ENCODE data around the gene MAST2. TPM values are rescaled to one million over a fixed set of nuclear protein-coding genes. Genes with fewer than 3 reads are reported as not detected.

Gene MAST2
- total and polyA plus RNA-seq, 2 of the 13 experiments (the other 11 are each of a cell fraction or from before 2014, with no cell fraction given): 15.3 to 23.0 TPM

GRCh38 chr1:46026531-46026930 is 223.1 kb downstream of the MAST2 start:
- no peak overlapping the region for H3K27ac ChIP-seq (ENCODE audit: extremely low read length, insufficient read depth, low read length)
- H3K4me2 ChIP-seq (ENCODE audit: low read depth, low read length): no peak overlapping the region
- H3K27me3 ChIP-seq (ENCODE audit: control insufficient read depth in 1 of 2, insufficient read depth in 2 of 2, low read length in 2 of 2): no peaks in the 10 kb centered on the region
- ChIA-PET POLR2A (no interaction called here), CTCF (ENCODE audit: low intra/inter-chr PET ratio, low total read pairs) (no interaction called here)
- no peak overlapping the region for H3K9ac ChIP-seq (ENCODE audit: insufficient read depth, low read depth, low read length)
- intact Hi-C loops (cut with micrococcal nuclease; ENCODE audit: unreplicated experiment) (no loop called here), in situ Hi-C loops (cut with HindIII; ENCODE audit: extremely low pct_ligation_motif_present, low pct_unique_long_range_greater_than_20kb) (no loop called here)
- no peak for ATAC-seq
- H3K4me3 ChIP-seq (replicated peaks in 1 of 3; ENCODE audit: insufficient read depth in 1 of 3, low read depth in 2 of 3, low read length in 3 of 3): no peak overlapping the region
- peaks cover 27 to 73% of the 10 kb centered on the region in 2 experiments for H3K36me3 ChIP-seq (replicated peaks in 1 of 2; ENCODE audit: control insufficient read depth in 1 of 2, insufficient read depth in 2 of 2, low read length in 2 of 2)
- BruUV-seq (replicated peaks): no TSS peak
- H3K79me2 ChIP-seq (ENCODE audit: insufficient read depth, low read length): no peaks in the 10 kb centered on the region
- no peak for FAIRE-seq
- no peaks in the 10 kb centered on the region for H4K20me1 ChIP-seq (ENCODE audit: insufficient read depth, low read length)
- H3K4me1 ChIP-seq (ENCODE audit: insufficient read depth, low read length): no peaks in the 10 kb centered on the region
- TF ChIP-seq SALL1 (CRISPR knock-in tag; IDR thresholded peaks at IDR 0.05): no peak
- no peak for TF ChIP-seq PLRG1 (conservative IDR thresholded peaks at IDR 0.05)
- TF ChIP-seq MZF1 (CRISPR knock-in tag; IDR thresholded peaks at IDR 0.05; ENCODE audit: borderline replicate concordance): no peak
- TF ChIP-seq MXD3 (CRISPR knock-in tag; IDR thresholded peaks at IDR 0.05): no peak
- no peak for TF ChIP-seq ERF (CRISPR knock-in tag; IDR thresholded peaks at IDR 0.05)
- TF ChIP-seq ZNF775 (CRISPR knock-in tag; IDR thresholded peaks at IDR 0.05; ENCODE audit: borderline replicate concordance): no peak
- no peak for TF ChIP-seq MTA3 (CRISPR knock-in tag; IDR thresholded peaks at IDR 0.05)
- no peaks in the 10 kb centered on the region for H3K9me3 ChIP-seq (ENCODE audit: low read length)
- DNase-seq (ENCODE audit: low spot score): no peak
- 91% methylated on average over 3 of the region's 3 CpGs for WGBS (ENCODE audit: low lambda C conversion rate)
- no peak overlapping the region for H2AFZ ChIP-seq (ENCODE audit: low read length)

GRCh38 chr1:46027788-46028573 is 224.6 kb downstream of the MAST2 start:
- TF ChIP-seq MTERF4 (CRISPR knock-in tag; IDR thresholded peaks at IDR 0.05) (no peak), NFKB2 (CRISPR knock-in tag; IDR thresholded peaks at IDR 0.05; ENCODE audit: borderline replicate concordance) (no peak), ZNF850 (CRISPR knock-in tag; conservative IDR thresholded peaks at IDR 0.05) (no peak)
- in situ Hi-C loops (cut with HindIII; ENCODE audit: extremely low pct_ligation_motif_present, low pct_unique_long_range_greater_than_20kb) (no loop called here), intact Hi-C loops (cut with micrococcal nuclease; ENCODE audit: unreplicated experiment) (no loop called here)
- no TSS peak for BruUV-seq (replicated peaks)
- FAIRE-seq (no peak), ATAC-seq (no peak), DNase-seq (ENCODE audit: low spot score) (no peak)
- 96% methylated on average over 8 of the region's 8 CpGs for WGBS (ENCODE audit: low lambda C conversion rate)
- H3K9ac ChIP-seq (ENCODE audit: insufficient read depth, low read depth, low read length): no peak overlapping the region
- no peak overlapping the region for H3K27ac ChIP-seq (ENCODE audit: extremely low read length, insufficient read depth, low read length)
- peaks cover 19 to 71% of the 10 kb centered on the region in 2 experiments for H3K36me3 ChIP-seq (replicated peaks in 1 of 2; ENCODE audit: control insufficient read depth in 1 of 2, insufficient read depth in 2 of 2, low read length in 2 of 2)
- CTCF ChIA-PET (ENCODE audit: low intra/inter-chr PET ratio, low total read pairs): no interaction called here
- H4K20me1 ChIP-seq (ENCODE audit: insufficient read depth, low read length): no peaks in the 10 kb centered on the region
- H3K27me3 ChIP-seq (ENCODE audit: control insufficient read depth in 1 of 2, insufficient read depth in 2 of 2, low read length in 2 of 2): no peaks in the 10 kb centered on the region
- no peak overlapping the region for H2AFZ ChIP-seq (ENCODE audit: low read length)
- no peak overlapping the region for H3K4me3 ChIP-seq (replicated peaks in 1 of 3; ENCODE audit: insufficient read depth in 1 of 3, low read depth in 2 of 3, low read length in 3 of 3)
- H3K79me2 ChIP-seq (ENCODE audit: insufficient read depth, low read length): no peaks in the 10 kb centered on the region
- no peaks in the 10 kb centered on the region for H3K4me1 ChIP-seq (ENCODE audit: insufficient read depth, low read length)
- no peaks in the 10 kb centered on the region for H3K9me3 ChIP-seq (ENCODE audit: low read length)
- POLR2A ChIA-PET: no interaction called here
- H3K4me2 ChIP-seq (ENCODE audit: low read depth, low read length): no peak overlapping the region

Measured in HepG2 (cell line).